Activated T-cell treated with anti-CD3 and anti-CD28 coated beads, Interleukin-2, amount 50 U/mL, for 24 hours (primary cell): ENCODE data around the gene SIX5.
A peak's percentile ranks its signal among the peaks of the same experiment; 100 is the strongest.

Source experiments
- DNase-seq: peaks from one replicate; pipeline ENCODE4 v3.0.0-alpha.2; 2020
- H3K27ac Mint-ChIP-seq: 2 replicates; pipeline ENCODE4 v1.8.0; 2020; ENCODE audit warnings: mild to moderate bottlenecking, mixed read lengths
- H3K27me3 Mint-ChIP-seq: 2 replicates; pipeline ENCODE4 v1.8.0; 2020; ENCODE audit warnings: mixed read lengths
- H3K36me3 Mint-ChIP-seq: 2 replicates; pipeline ENCODE4 v1.8.0; 2020; ENCODE audit warnings: low read depth, mixed read lengths
- H3K4me1 Mint-ChIP-seq: 2 replicates; pipeline ENCODE4 v1.8.0; 2020; ENCODE audit warnings: low read depth, mixed read lengths
- H3K4me3 Mint-ChIP-seq: 2 replicates; pipeline ENCODE4 v1.8.0; 2020; ENCODE audit warnings: mild to moderate bottlenecking, moderate library complexity, mixed read lengths
- H3K9me3 Mint-ChIP-seq: 2 replicates; pipeline ENCODE4 v1.8.0; 2020; ENCODE audit warnings: mixed read lengths

Gene SIX5

DNA sequence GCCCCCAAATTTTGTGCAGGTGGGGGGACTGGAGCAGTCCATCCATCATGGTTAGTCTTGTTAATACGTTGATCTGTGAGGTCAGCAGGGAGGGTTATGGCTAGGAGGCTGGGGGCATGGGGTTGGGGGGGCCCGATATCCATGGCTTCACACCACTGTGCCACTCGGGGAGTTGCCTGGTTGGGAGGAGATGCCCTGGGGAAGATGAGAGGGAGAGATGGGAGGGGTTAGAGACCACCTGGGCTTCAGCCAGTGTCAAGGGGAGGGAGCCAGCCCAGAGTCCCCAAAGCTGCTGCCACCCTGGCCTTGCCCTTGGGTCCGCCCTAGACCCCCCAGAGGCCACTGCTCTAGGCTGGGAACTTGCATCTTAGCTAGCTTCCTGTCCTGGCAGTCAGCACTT is 15.0 kb upstream of the SIX5 start:
- peaks cover 30% of the 10 kb centered on the region for H3K27me3 Mint-ChIP-seq
- no peak for DNase-seq
- H3K4me1 Mint-ChIP-seq: peaks cover 12% of the 10 kb centered on the region
- H3K36me3 Mint-ChIP-seq: peaks cover 45% of the 10 kb centered on the region
- H3K4me3 Mint-ChIP-seq: no peak overlapping the region
- H3K27ac Mint-ChIP-seq: no peak overlapping the region
- no peaks in the 10 kb centered on the region for H3K9me3 Mint-ChIP-seq

DNA sequence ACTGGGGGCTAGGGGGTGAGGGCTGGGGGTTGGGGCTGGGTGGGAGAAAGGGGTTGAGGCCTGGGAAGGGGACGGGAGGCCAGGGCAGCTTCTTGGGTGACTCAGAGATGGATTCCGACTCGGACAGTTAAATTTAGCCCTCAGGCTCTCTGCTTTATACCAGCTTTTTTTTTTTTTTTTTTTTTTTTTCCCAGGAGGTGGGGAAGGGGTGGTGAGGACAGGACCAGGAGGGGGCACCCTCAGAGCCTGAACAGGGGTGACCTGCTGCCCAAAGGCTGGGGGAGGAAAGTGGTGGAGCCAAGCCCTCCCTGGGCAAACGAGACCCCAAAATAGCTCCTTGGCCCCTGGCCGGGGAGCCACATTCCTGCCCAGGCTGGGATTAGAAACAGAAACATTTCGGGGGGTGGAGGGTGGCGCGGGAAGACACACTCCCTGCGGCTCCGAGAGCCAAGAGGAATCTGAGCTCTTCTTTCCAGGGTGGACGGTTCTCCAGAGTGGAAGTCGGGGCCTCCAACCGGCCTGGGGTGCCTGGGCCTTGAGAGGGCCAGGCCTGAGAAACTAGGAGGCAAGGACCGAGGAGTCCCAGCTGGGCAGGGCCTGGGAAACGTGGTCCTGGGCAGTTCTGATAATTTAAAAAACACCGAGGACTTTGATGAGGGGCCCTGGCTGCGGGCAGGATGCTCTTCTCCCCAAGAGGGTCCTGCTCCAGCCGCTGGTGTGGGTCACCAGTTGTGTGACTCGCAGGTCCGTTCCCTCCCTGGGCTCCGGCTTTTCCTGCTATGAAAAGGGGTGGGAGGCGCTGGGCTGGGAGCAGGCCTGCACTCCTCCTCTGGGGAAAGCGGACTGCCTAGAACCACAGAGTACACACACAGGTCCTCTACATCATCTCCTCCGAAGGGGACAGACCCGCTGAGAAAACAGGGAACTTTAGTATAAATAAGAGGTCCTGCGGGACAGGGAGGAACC is 14.1 kb upstream of the SIX5 start:
- no peak for DNase-seq
- no peak overlapping the region for H3K4me3 Mint-ChIP-seq
- no peaks in the 10 kb centered on the region for H3K9me3 Mint-ChIP-seq
- peaks cover 37% of the 10 kb centered on the region for H3K27me3 Mint-ChIP-seq
- H3K36me3 Mint-ChIP-seq: peaks cover 38% of the 10 kb centered on the region
- H3K4me1 Mint-ChIP-seq: peaks cover 20% of the 10 kb centered on the region
- H3K27ac Mint-ChIP-seq: no peak overlapping the region

DNA sequence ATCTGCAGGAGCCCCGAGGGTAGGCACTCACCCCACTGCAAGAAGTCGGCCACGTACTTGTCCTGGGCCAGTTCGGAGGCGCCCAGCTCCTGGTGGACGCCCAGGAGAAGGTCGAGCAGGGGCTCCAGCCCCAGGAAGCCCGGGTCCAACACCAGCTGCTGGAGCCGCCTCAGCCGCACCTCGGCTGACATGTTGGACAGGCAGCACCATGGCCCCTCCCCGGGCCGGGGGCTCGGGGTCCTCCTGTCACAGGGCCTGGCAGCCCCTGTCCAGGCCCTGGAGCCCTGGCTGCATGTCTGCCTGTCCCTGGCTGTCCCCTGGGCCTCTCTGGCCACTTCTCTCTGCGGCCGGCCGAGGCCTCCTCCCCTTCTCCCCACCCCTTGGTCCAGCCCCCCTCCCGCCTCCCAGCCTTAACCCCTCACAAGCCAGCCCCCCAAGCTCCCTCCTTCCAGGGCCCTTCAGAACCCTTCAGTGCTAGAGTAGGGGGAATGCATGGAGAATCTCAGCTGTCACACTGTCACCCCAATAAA is 13.2 kb upstream of the SIX5 start, which contains the start of gene DMPK:
TSS of gene DMPK (minus strand) at position 329 of the 530 bp plus-strand sequence. CDS start at position 191, 138 bp downstream.
- no peak within 1 kb of the TSS for H3K4me3 Mint-ChIP-seq
- no peak for DNase-seq
- peaks cover 20% of the 10 kb centered on the region for H3K4me1 Mint-ChIP-seq
- H3K27me3 Mint-ChIP-seq: peaks cover 36% of the 10 kb centered on the region
- no peaks in the 10 kb centered on the region for H3K9me3 Mint-ChIP-seq
- H3K36me3 Mint-ChIP-seq: peaks cover 38% of the 10 kb centered on the region
- no peak within 1 kb of the TSS for H3K27ac Mint-ChIP-seq

DNA sequence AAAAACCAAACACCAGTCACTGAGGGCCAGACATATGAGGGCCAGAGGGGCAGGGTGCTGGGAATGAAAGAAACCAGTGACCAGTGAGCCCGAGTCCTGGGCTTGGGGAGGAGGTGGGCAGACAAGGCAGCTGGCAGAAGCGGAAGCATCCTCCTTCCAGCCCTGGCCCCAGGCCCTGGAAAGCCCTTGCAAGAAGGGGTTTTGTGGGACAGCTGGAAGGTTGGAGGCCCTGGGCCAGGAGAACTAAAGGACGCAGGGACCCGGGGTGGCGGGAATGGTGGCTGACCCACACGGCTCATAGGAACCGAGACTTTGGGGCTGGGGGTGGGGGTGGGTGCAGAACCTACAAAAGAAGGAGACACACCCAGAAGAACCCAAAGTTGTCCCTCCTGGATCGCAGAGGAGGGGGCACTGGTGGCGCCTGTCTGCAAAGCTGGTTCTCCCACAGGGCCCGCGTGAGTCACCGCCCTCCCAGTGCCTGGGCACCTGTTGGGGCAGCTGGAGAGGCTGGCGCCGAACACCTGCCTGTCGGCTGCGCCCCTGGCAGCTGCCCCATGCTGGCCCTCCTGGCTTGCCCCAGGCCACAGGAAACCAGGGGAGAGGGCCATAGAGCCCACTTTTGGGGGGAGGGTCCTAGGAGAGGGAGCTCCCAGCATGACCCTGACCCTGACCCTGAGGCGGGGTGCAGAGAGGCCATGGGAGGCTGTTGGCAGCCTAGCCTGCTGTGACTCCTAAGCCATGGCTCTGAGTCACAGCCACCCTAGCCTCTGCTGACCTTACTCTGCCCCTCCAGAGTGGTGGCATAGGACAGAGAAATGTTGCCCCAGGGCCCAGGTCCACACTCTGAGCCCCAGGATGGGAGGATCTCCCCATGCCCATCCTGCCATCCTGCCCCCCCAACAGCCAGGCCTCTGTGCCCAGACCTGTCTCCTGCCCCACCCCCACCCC is 12.4 kb upstream of the SIX5 start:
- Mint-ChIP-seq H3K4me1 (peaks cover 20% of the 10 kb centered on the region), H3K9me3 (no peaks in the 10 kb centered on the region), H3K27me3 (peaks cover 38% of the 10 kb centered on the region), H3K36me3 (peaks cover 38% of the 10 kb centered on the region), H3K27ac (no peak overlapping the region), H3K4me3 (no peak overlapping the region)
- DNase-seq: no peak

DNA sequence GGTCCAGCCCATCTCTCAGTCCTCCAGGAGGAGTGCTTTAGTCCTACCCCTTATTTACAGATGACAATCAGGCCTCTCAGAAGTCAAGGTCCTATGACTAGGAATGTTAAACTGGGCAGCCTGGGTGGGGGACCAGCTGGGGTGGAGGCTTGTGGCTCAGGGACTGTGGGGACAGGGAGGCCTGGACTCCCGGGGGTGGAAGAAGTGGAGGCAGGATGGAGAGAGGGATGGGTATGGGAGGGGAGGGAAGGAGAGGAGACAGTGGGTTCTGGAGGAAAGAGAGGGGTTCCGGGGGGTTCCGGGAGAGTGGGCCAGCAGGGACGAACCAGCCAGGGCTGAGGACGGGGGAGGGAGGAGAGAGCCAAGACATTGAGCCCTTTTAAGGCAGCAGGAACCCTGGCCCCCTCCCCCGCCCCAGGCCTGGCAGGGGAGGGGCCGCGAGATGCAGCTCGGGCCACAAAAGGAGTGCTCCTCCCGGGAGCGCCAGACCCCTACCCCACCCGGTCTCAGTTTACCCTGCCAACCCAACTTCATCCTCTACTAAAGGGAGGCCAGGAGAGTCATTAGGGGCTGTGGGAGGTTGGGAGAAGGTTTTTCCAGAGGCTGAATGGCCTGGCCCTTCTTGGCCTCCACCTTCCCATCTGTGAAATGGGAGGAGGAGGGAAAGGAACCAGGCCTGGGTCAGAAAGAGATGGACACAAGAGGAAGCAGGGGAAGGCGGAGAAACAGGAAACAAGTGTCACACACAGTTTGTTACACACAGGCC is 11.6 kb upstream of the SIX5 start:
- peaks cover 35% of the 10 kb centered on the region for H3K36me3 Mint-ChIP-seq
- peaks cover 38% of the 10 kb centered on the region for H3K27me3 Mint-ChIP-seq
- H3K4me1 Mint-ChIP-seq: peaks cover 20% of the 10 kb centered on the region
- H3K4me3 Mint-ChIP-seq: no peak overlapping the region
- no peak for DNase-seq
- H3K9me3 Mint-ChIP-seq: no peaks in the 10 kb centered on the region
- H3K27ac Mint-ChIP-seq: no peak overlapping the region

- Mint-ChIP-seq H3K27me3 (peaks cover 38% of the 10 kb centered on the region), H3K4me3 (no peak overlapping the region)
Measured at GRCh38 chr19:45780146-45780447, 11.0 kb upstream of the SIX5 start.

DNA sequence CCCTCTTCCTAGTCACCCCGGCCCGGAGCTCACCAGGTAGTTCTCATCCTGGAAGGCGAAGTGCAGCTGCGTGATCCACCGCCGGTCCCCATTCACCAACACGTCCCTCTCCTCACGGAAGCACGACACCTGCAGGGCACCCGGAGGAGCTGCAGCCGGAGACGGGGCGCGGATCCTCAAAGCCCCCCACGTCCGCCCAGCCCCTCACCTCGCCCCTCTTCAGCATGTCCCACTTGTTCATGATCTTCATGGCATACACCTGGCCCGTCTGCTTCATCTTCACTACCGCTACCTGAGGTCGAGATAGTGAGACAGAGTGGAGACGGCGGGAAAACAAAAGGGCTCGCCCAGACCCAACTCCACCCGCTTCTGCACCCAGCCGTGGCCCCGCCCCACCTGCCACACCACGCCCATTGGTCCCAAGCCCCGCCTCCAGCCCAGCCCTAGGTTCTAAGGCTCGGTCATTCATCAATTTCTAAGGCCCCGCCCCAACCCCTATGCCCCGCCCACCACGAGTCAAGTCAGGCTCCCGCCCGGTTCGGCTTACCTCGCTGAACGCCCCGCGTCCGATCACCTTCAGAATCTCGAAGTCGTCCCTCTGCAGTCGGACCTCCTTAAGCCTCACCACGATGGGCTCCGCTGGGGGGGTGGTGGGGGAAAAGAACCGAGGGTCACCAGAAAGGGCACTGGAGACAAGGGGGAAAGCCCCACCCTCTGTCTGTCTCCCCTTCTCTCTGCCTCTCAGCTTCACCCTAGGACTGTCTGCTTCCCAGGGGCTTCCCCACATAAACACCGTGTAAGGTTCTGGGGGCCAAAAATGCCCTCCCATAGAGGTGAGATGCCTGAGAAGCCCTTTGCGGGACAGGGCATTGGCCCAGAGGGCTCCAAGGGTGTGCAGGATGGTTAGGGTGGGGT is 10.4 kb upstream of the SIX5 start:
- peak; percentile 94 for DNase-seq
- Mint-ChIP-seq H3K27me3 (peaks cover 38% of the 10 kb centered on the region), H3K4me3 (peak overlapping the region; percentile 73), H3K9me3 (no peaks in the 10 kb centered on the region), H3K4me1 (peaks cover 20% of the 10 kb centered on the region), H3K27ac (peak overlapping the region; percentile 67), H3K36me3 (peaks cover 28% of the 10 kb centered on the region)

More at GRCh38 chr19:45780146-45780447, 11.0 kb upstream of the SIX5 start:
- no peaks in the 10 kb centered on the region for H3K9me3 Mint-ChIP-seq
- H3K4me1 Mint-ChIP-seq: peaks cover 20% of the 10 kb centered on the region
- H3K36me3 Mint-ChIP-seq: peaks cover 31% of the 10 kb centered on the region
- no peak overlapping the region for H3K27ac Mint-ChIP-seq
- DNase-seq: no peak

DNA sequence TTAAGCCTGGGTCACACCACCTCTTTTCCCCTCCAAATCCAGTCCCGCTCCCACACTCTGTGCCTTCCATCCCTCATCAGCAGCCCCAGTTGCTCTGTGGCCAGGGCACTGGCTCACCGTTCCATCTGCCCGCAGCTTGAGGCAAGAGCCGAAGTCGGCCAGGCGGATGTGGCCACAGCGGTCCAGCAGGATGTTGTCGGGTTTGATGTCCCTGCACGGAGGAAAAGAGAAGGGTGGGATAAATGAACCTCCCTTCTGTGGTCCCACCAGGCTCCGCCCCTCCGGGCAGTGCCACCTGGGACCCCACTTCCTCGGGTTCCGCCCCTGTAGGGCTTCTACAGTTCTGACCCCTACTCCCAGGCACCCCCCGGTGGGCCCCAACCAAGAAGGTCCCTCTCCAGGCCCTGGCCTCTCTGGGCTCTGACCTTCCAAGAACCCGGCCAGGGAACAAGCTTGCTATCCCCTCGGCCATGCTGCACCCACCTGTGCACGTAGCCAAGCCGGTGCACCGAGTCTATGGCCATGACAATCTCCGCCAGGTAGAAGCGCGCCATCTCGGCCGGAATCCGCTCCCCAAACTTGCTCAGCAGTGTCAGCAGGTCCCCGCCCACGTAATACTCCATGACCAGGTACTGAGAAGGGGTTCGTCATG is 9.1 kb upstream of the SIX5 start:
- Mint-ChIP-seq H3K27ac (no peak overlapping the region), H3K36me3 (peaks cover 22% of the 10 kb centered on the region), H3K9me3 (no peaks in the 10 kb centered on the region), H3K27me3 (peaks cover 32% of the 10 kb centered on the region), H3K4me3 (no peak overlapping the region), H3K4me1 (peaks cover 20% of the 10 kb centered on the region)
- no peak for DNase-seq

DNA sequence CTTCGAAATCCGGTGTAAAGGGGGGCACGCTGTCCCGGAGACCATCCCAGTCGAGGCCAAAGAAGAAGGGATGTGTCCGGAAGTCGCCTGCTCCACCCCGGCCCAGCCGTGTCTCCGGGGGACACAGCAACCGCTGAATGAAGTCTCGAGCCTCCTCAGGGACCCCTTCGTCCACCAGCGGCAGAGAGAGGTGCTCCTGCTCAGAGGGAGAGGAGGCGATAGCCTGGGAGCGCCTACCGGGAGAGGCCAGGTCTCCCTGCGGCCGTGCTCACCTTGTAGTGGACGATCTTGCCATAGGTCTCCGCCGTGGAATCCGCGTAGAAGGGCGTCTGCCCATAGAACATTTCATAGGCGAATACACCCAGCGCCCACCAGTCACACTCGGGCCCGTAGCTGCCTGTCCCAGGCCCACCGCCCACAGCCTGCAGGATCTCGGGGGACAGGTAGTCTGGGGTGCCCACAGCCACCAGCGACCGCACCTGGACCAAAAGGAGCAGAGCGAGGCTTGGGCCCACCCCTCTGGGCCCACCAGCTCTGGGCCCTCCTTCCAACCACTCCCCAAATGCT is 8.4 kb upstream of the SIX5 start:
- DNase-seq: no peak
- no peaks in the 10 kb centered on the region for H3K9me3 Mint-ChIP-seq
- peaks cover 32% of the 10 kb centered on the region for H3K27me3 Mint-ChIP-seq
- H3K4me1 Mint-ChIP-seq: peaks cover 20% of the 10 kb centered on the region
- no peak overlapping the region for H3K4me3 Mint-ChIP-seq
- peaks cover 22% of the 10 kb centered on the region for H3K36me3 Mint-ChIP-seq
- no peak overlapping the region for H3K27ac Mint-ChIP-seq

- no peaks in the 10 kb centered on the region for H3K9me3 Mint-ChIP-seq
- no peak overlapping the region for H3K27ac Mint-ChIP-seq
- H3K36me3 Mint-ChIP-seq: peaks cover 22% of the 10 kb centered on the region
- no peak overlapping the region for H3K4me3 Mint-ChIP-seq
- DNase-seq: no peak
- H3K4me1 Mint-ChIP-seq: peaks cover 26% of the 10 kb centered on the region
- H3K27me3 Mint-ChIP-seq: peaks cover 23% of the 10 kb centered on the region
Measured at GRCh38 chr19:45774765-45775164, 5.7 kb upstream of the SIX5 start.

- H3K9me3 Mint-ChIP-seq: no peaks in the 10 kb centered on the region
- peaks cover 19% of the 10 kb centered on the region for H3K36me3 Mint-ChIP-seq
- no peak for DNase-seq
- no peak overlapping the region for H3K4me3 Mint-ChIP-seq
- H3K4me1 Mint-ChIP-seq: peaks cover 18% of the 10 kb centered on the region
- peaks cover 12% of the 10 kb centered on the region for H3K27me3 Mint-ChIP-seq
- no peak overlapping the region for H3K27ac Mint-ChIP-seq
Measured at GRCh38 chr19:45773384-45773783, 4.3 kb upstream of the SIX5 start.

- peaks cover 13% of the 10 kb centered on the region for H3K27me3 Mint-ChIP-seq
- no peak overlapping the region for H3K4me3 Mint-ChIP-seq
- H3K9me3 Mint-ChIP-seq: no peaks in the 10 kb centered on the region
- no peak for DNase-seq
- H3K27ac Mint-ChIP-seq: no peak overlapping the region
- H3K36me3 Mint-ChIP-seq: peaks cover 16% of the 10 kb centered on the region
- H3K4me1 Mint-ChIP-seq: peaks cover 19% of the 10 kb centered on the region
Measured at GRCh38 chr19:45772912-45773311, 3.9 kb upstream of the SIX5 start.
